HG03280 (cell line): ENCODE results near the gene TNFRSF9.
"Not testable (repeated sequence)": the region's sequence is repeated elsewhere in the genome, so short reads cannot be mapped to it uniquely, and the experiment has no call there.

Source experiments
- ATAC-seq: cut with Tn5 transposase; IDR thresholded peaks from one replicate; pipeline ENCODE4 v1.9.1; 2021; ENCODE audit warnings: mild to moderate bottlenecking, moderate library complexity; ENCODE audit not compliant: unreplicated experiment

TNFRSF9 gene

GRCh38 chr1:7921796-7922195, 18.8 kb downstream of the TNFRSF9 start:
- ATAC-seq = no peak

- no peak for ATAC-seq
Observed at GRCh38 chr1:7919880-7920279, 20.8 kb downstream of the TNFRSF9 start.

GRCh38 chr1:7917971-7918370, 22.7 kb downstream of the TNFRSF9 start:
- not testable (repeated sequence) for ATAC-seq

GRCh38 chr1:7916501-7916830, 24.2 kb downstream of the TNFRSF9 start:
- no peak for ATAC-seq

GRCh38 chr1:7915826-7916500, 24.7 kb downstream of the TNFRSF9 start:
- no peak for ATAC-seq

GRCh38 chr1:7912743-7913557, 27.7 kb downstream of the TNFRSF9 start:
- ATAC-seq = no peak

- ATAC-seq = no peak
Observed at GRCh38 chr1:7912145-7912544, 28.5 kb downstream of the TNFRSF9 start.

GRCh38 chr1:7905262-7905661, 35.4 kb downstream of the TNFRSF9 start:
- no peak for ATAC-seq

- ATAC-seq = no peak
Observed at GRCh38 chr1:7902478-7903085, 38.1 kb downstream of the TNFRSF9 start.

- ATAC-seq = no peak
Observed at GRCh38 chr1:7899741-7900140, 40.9 kb downstream of the TNFRSF9 start.

- no peak for ATAC-seq
Observed at GRCh38 chr1:7898962-7899361, 41.7 kb downstream of the TNFRSF9 start.

GRCh38 chr1:7896994-7897393, 43.6 kb downstream of the TNFRSF9 start:
- ATAC-seq = no peak

GRCh38 chr1:7893529-7894180, 47.0 kb downstream of the TNFRSF9 start:
- ATAC-seq = no peak

GRCh38 chr1:7891804-7892203, 48.8 kb downstream of the TNFRSF9 start:
- no peak for ATAC-seq

GRCh38 chr1:7890853-7891252, 49.8 kb downstream of the TNFRSF9 start:
- ATAC-seq = no peak

GRCh38 chr1:7888248-7889081, 52.2 kb downstream of the TNFRSF9 start:
- no peak for ATAC-seq

- no peak for ATAC-seq
Observed at GRCh38 chr1:7886405-7886745, 54.3 kb downstream of the TNFRSF9 start.

GRCh38 chr1:7885513-7886404, 54.9 kb downstream of the TNFRSF9 start:
- no peak for ATAC-seq

- ATAC-seq = no peak
Observed at GRCh38 chr1:7884757-7885156, 55.9 kb downstream of the TNFRSF9 start.

GRCh38 chr1:7879228-7879627, 61.4 kb downstream of the TNFRSF9 start:
- ATAC-seq = no peak
